ENCODE results near the gene DDIT4L.
"Not testable (repeated sequence)": the region's sequence is repeated elsewhere in the genome, so short reads cannot be mapped to it uniquely, and the experiment has no call there.

The DDIT4L gene

GRCh38 chr4:100165809-100166208 is 24.5 kb downstream of the DDIT4L start:
- peak; percentile 70 for DNase-seq

DNA sequence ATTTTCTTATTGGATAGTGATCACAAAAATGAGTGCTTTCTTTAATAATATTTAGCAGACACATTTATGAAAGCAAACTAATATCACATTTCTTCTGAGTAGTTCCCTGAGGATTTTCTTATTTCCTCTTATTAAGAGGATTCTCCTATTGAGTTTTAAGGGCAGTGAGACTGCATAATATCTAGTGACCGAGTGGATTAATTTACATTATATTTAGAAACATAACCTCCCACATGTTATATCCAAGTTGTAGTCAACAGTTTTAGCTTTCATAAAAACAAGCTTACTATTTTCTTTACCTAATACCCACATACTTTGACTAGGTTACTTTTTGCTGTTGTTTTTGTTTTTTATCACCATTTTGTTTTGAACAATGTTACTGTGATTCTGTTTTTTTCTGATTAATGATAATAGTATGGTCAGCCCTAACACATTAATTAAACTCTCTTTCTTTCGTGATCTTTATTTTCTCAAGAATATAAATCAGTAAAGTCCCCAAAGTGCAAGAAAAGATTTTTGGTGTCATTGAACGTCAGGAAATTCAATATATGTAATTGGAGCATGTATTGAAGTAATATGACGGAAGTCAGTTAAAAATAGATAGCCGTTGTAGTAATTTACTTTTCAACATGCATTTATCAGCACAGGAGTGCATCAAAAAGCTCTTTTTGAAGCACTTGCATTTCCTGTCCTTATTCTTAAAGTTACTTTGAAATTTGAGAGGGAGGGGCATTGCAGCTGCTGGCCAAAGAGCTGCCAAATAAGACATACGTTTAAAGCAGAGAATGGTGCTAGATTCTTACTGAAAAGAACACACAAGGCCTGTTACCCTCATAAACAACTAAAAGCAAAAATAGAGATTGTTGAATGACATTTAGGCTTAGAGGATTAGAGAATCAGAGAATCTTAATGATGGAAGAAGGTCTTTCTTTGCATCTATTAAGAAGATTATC is 25.2 kb downstream of the DDIT4L start:
- DNase-seq, result no peak

DNA sequence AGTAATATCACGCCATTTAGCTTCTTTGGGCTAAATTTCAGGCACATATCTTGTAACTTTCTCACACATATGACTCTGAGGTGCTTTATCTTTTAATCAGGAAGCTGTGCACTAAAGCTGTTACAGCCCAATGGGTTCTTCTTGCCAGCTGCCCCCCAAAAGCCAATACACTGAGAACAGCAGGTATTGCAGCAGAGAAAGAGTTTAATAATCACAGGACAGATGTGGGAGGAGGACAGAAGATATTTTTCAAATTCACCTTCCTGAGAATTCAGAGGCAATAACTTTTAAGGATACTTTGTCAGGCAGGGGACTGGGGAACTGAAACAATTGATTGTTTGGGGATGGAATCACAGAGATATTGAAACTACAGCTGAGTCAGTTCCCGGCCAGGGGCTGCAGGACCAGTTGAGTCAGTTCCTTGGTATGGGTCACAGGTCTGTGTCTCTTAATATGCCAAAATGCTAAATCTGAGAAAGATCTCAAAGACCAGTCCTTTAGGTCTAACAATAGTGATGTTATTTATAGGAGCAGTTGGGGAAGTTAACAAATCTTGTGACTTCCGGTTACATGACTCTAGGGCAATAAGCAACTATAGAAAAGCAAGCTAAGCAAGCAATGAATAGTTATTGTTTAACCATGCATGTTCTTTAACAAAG is 28.1 kb downstream of the DDIT4L start:
- peak; percentile 62 for DNase-seq

DNA sequence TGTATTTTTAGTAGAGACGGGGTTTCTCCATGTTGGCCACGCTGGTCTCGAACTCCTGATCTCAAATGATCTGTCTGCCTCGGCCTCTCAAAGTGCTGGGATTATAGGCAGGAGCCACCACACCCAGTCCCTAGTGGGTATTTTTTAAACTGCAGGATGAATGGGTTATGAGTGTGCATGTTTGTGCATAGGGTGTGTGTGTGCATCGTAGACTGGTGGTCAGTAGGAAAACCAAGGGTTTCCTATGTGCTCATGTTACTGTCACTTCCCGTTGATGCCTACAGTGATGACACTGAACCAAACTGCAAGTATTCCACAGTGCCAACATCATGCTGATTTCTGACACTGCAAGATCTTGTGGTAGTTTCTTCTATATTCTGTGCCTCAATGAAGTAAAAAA is 41.1 kb downstream of the DDIT4L start:
- no peak for DNase-seq

DNA sequence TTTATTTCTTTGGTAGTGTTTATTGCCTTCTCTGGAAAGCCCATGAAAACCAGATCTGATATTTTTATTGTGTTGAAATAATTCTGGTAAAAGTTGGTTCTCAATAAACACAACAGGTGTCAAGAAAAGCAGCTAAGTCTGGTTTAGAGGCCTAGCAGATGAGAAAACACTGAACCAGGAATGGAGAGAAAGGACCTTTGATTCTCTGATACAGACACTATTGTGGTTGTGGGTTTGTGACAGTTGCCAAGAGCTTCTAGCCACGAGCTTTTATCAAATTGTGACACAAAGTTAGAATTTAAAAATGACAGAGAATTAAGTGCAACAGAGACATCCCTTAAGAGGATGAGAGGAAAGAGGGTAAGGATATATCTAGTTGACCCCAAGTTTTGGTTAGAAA is 42.6 kb downstream of the DDIT4L start:
- no peak for DNase-seq

DNA sequence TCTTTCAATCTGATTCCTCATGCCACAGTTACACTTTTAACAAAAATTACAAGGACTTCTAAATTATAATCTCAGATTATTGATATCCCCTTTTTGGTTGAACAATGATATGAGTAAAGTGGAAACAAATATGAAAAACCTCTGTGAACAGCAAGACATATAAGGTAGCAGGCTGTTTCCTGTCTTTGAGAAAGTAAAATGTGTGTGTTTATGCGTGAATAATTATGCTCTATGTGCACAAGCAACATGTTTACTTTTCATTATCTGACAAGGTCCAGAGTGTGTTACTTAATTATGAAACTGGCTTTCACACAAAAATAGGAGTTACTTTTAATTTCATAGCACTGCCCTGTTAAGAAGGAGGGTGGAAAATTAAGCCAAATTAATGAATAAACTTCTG is 43.1 kb downstream of the DDIT4L start:
- DNase-seq, result no peak

DNA sequence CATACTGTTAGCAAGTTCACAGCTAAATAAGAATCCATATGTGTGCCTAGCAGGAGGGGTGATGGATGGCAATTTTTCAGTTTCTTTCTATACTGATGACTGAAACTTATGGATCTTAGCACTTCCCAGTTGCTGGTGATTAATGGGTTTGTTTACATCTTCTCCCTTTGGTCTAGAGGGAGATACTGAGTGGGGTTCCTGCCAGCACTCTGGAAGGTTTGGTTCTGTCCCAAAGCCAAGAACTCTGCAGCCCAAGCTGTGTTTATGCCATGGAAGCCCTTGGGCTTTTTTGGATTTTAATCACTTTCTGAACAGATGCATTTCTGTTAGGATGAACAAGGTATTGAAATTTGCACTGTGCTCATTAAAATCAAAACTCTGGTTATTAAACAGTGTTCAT is 43.5 kb downstream of the DDIT4L start:
- no peak for DNase-seq

- not testable (repeated sequence) for DNase-seq
Measured at GRCh38 chr4:100137320-100137719, 52.9 kb downstream of the DDIT4L start.
